Measurements from ENCODE around the gene ULBP3. TPM values are rescaled to one million over a fixed set of nuclear protein-coding genes. Genes with fewer than 3 reads are reported as not detected.
A peak's percentile ranks its signal among the peaks of the same experiment; 100 is the strongest.
"Not testable (repeated sequence)": the region's sequence is repeated elsewhere in the genome, so short reads cannot be mapped to it uniquely, and the experiment has no call there.

The ULBP3 gene
- total RNA-seq, 1 donor from 2014 or later = 3.9 TPM

- DNase-seq = peak; percentile 16
Measured at GRCh38 chr6:150075034-150075421, 6.1 kb upstream of the ULBP3 start.

- DNase-seq = peak; percentile 18
Measured at GRCh38 chr6:150074396-150075033, 5.6 kb upstream of the ULBP3 start.

GRCh38 chr6:150072201-150072600, 3.3 kb upstream of the ULBP3 start:
- no peak for DNase-seq

- no peak for DNase-seq
Measured at GRCh38 chr6:150070236-150070818, 1.4 kb upstream of the ULBP3 start.

- DNase-seq = no peak
Measured at GRCh38 chr6:150069706-150070105, 785 bp upstream of the ULBP3 start.

- no peak for DNase-seq
Measured at GRCh38 chr6:150068151-150068550, 770 bp downstream of the ULBP3 start.

GRCh38 chr6:150065083-150065482, 3.8 kb downstream of the ULBP3 start:
- no peak for DNase-seq

- DNase-seq = no peak
Measured at GRCh38 chr6:150063640-150064039, 5.3 kb downstream of the ULBP3 start.

GRCh38 chr6:150059973-150060372, 8.9 kb downstream of the ULBP3 start:
- DNase-seq = not testable (repeated sequence)

GRCh38 chr6:150058986-150059385, 9.9 kb downstream of the ULBP3 start:
- DNase-seq = no peak

- no peak for DNase-seq
Measured at GRCh38 chr6:150058231-150058792, 10.6 kb downstream of the ULBP3 start.

GRCh38 chr6:150057501-150057951, 11.4 kb downstream of the ULBP3 start:
- DNase-seq = no peak

- DNase-seq = no peak
Measured at GRCh38 chr6:150056916-150057315, 12.0 kb downstream of the ULBP3 start.

GRCh38 chr6:150056156-150056555, 12.8 kb downstream of the ULBP3 start:
- no peak for DNase-seq

GRCh38 chr6:150055131-150055530, 13.8 kb downstream of the ULBP3 start:
- no peak for DNase-seq

- DNase-seq = no peak
Measured at GRCh38 chr6:150053450-150053849, 15.5 kb downstream of the ULBP3 start.

GRCh38 chr6:150050846-150051245, 18.1 kb downstream of the ULBP3 start:
- DNase-seq = no peak

- no peak for DNase-seq
Measured at GRCh38 chr6:150048099-150048498, 20.8 kb downstream of the ULBP3 start.

GRCh38 chr6:150046943-150047342, 22.0 kb downstream of the ULBP3 start:
- DNase-seq = no peak

- no peak for DNase-seq
Measured at GRCh38 chr6:150044621-150045145, 24.2 kb downstream of the ULBP3 start.

- no peak for DNase-seq
Measured at GRCh38 chr6:150043501-150044412, 25.2 kb downstream of the ULBP3 start.

GRCh38 chr6:150043096-150043495, 25.8 kb downstream of the ULBP3 start:
- no peak for DNase-seq
